Measurements from ENCODE around the gene MYL2. TPM values are rescaled to one million over a fixed set of nuclear protein-coding genes. Genes with fewer than 3 reads are reported as not detected.

The MYL2 gene
- total RNA-seq, 2 donors from 2014 or later = not detected

DNA sequence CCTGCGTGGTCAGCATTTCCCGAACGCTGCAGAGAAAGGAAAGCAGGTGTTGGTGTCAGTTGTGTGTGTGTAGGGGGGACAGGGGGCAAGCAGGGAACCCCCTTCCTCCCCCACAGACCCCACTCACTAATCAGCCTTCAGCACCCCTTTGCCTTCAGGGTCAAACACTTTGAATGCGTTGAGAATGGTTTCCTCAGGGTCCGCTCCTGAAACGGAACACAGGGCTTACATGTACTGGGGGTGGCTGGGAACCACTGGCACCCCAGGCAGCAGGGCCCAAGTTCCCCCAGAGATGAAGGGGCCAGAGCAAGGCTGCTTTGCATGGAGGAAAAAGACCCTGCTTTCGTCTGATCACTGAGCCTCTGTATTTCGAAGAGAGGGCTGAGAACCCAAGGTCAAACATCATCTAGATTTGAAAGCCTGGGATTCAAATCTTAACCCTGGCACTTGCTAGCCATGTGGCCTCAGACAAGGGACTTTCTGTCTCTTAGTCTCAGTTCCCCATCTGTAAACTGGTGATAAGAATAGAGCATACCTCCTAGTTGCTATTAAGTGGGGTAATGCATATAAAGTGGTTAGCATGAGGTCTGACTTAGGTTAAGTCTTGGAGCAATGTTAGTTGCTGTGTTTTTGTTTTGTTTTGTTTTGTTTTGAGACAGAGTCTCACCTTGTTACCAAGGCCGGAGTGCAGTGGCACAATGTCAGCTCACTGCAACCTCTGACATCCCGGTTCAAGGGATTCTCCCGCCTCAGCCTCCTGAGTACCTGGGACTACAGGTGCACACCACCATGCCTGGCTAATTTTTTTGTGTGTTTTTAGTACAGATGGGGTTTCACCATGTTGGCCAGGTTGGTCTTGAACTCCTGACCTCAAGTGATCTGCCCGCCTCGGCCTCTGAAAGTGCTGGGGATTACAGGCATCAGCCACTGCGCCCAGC lies 7.0 kb downstream of the MYL2 start:
- no peak overlapping the region for H3K27ac Mint-ChIP-seq
- H3K9me3 Mint-ChIP-seq = no peaks in the 10 kb centered on the region
- no peak for ATAC-seq
- no peak for DNase-seq (ENCODE audit: low spot score in 2 of 2)
- no peaks in the 10 kb centered on the region for H3K36me3 Mint-ChIP-seq

DNA sequence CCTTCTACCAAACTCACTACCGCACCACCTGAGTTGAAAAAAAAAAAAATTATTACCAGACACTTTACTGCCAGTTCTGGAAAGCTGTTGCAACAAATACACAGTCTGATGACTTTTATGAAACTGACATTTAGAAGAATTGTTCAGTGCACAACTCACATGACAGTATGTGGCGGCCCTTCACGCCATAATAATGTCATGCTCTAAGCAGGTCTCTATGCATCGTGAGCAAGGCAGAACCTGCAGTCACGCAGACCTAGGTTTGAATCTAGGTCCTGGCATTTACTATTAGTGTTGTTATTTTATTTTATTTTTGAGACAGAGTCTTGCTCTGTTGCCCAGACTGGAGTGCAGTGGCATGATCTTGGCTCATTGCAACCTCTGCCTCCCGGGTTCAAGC lies 8.1 kb downstream of the MYL2 start:
- no peak overlapping the region for H3K27ac Mint-ChIP-seq
- DNase-seq (ENCODE audit: low spot score in 2 of 2) (no peak), ATAC-seq (no peak)
- no peaks in the 10 kb centered on the region for H3K9me3 Mint-ChIP-seq
- H3K36me3 Mint-ChIP-seq = no peaks in the 10 kb centered on the region

DNA sequence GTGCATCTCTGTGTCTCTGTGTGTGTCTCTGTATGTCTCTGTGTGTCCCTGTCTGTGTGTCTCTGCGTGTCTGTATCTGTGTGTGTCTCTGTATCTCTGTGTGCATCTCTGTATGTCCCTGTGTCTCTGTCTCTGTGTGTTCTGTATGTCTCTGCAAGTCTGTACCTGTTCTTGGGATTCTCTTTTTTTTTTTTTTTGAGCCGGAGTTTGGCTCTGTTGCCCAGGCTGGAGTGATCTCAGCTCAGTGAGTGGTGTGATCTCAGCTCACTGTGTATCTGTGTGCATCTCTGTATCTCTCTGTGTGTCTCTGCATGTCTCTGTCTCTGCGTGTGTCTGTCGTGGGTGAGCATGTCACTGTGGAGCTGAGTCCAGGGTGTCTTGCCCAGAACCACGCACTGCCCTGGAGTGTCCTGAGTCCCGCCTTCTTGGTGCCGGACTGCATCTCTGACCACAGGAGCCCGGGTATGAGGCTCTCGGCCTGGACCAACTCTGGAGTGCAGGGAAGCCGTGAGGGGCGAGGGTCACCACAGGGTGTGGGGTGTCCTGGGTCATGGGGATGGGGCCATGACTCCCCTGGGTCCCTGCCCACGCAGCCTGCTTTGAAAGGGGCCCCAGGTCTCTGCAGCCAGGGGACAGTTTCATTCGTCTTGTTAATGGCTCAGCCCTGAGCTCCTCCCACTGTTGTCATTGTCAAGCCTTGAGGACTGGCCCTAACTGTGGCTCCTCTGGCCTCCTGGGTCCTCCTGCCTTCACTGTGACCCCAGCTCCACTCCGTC lies 11.8 kb downstream of the MYL2 start:
- ATAC-seq (no peak), DNase-seq (ENCODE audit: low spot score in 2 of 2) (no peak)
- Mint-ChIP-seq H3K36me3 (no peaks in the 10 kb centered on the region), H3K27ac (peak overlapping the region in 1 of 2 donors; percentile 0), H3K9me3 (no peaks in the 10 kb centered on the region)

DNA sequence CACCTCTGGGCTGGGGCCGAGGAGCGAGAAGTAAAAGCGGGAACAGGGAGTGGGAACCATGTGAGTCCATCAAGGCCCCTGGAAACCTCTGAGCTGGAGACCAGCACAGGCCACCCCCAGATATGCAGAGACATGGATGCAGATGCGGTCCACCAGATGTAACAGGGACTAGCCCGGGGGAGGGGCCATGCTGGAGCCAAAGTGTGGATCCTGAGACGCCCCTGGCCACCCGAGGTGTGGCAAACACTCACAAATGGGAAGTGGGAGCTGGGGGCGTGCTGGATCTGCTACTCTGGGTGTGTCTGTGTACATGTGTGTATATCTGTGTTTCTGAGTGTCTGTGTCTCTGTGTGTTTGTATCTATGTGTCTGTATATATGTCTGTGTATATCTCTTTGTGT lies 12.8 kb downstream of the MYL2 start:
- Mint-ChIP-seq H3K9me3 (no peaks in the 10 kb centered on the region), H3K36me3 (no peaks in the 10 kb centered on the region), H3K27ac (no peak overlapping the region)
- DNase-seq (ENCODE audit: low spot score in 2 of 2) = no peak
- ATAC-seq = no peak

DNA sequence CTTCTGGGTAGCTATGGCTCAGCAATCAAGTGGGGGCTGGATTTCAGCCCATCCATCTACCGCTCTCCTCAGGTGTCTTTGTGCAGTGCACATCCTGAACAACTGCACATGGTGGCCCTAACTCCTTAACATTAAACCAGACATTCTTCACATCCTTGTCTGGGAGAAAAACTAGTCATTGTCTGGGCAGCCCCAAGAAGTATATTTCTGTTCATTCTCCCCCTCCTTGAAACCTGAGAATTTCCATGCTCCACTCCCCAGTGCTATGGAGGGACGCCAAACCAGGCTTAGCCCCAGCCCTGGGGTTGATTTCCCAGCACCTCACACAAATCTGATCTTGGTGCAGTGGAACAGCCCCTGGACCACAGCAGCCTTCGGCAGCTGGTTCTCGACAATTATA lies 13.4 kb downstream of the MYL2 start:
- no peaks in the 10 kb centered on the region for H3K36me3 Mint-ChIP-seq

DNA sequence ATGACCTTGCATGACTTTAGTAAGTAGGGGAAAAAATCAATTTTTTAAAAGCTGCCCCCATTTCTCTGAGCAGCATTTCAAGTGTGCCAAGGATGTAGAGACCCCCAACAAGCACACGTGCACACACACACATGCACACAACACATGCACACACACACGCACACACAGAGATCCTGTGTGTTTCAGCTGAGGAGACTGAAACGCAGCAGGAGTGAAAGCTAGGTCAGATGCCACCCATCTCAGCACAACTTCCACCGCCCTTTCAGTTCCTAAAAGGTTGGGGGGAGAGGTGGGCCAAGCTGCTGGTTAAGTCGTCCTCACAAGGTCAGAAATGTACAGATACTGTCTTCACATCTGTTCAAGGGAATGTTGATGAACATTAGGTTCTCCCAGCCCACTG lies 13.9 kb downstream of the MYL2 start:
- DNase-seq (ENCODE audit: low spot score in 2 of 2) (no peak), ATAC-seq (peak in 1 of 2 donors; percentile 30)
- no peak overlapping the region for H3K27ac Mint-ChIP-seq
- no peaks in the 10 kb centered on the region for H3K9me3 Mint-ChIP-seq
- no peaks in the 10 kb centered on the region for H3K36me3 Mint-ChIP-seq

More for the DNA sequence above, 13.4 kb downstream of the MYL2 start:
- H3K9me3 Mint-ChIP-seq = no peaks in the 10 kb centered on the region
- no peak overlapping the region for H3K27ac Mint-ChIP-seq
- DNase-seq (ENCODE audit: low spot score in 2 of 2) (no peak), ATAC-seq (peak in 1 of 2 donors; percentile 9)

DNA sequence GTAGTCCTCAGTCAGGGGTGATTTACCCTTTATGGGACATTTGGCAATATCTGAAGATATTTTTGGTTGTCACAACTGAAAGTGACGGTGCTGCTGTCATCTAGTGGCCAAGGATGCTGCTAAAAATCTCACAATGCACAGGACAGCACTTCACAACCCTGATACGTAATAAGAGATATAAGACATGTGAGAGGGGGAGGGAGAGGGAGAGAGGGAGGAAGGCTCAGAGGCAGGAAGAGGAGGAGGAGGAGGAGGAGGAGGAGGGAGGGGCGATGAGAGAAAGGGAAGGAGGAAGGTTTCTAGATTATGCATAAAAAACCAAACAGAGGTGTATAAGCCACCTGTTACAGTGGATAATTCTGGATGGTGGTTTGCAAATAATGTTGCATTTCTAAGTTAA lies 14.3 kb downstream of the MYL2 start:
- DNase-seq (ENCODE audit: low spot score in 2 of 2) = no peak
- H3K36me3 Mint-ChIP-seq = no peaks in the 10 kb centered on the region
- ATAC-seq = peak; percentile 55 to 72

DNA sequence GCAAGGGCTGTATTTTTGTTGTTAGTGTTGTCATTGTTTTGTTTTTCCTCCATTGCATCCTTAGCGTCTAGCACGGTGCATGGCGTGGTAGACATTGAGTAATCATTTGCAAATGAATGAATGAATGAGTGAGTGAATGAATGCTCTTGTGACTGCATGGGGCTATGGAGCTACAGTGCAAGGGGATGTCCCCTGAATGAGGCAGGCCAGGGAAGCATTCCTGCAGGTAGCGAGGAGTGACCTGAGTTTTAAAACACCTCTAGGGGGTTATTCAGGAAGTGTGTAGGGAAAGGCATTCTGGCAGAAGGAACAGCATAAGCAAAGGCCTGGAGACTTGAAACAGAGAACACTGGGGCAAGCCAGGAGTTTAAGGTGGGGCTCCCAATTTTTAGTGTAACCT lies 16.9 kb downstream of the MYL2 start:
- Mint-ChIP-seq H3K9me3 (no peaks in the 10 kb centered on the region), H3K36me3 (no peaks in the 10 kb centered on the region), H3K27ac (no peak overlapping the region)
- ATAC-seq = no peak
- DNase-seq (ENCODE audit: low spot score in 2 of 2) = no peak

More for the DNA sequence above, 14.3 kb downstream of the MYL2 start:
- no peak overlapping the region for H3K27ac Mint-ChIP-seq
- no peaks in the 10 kb centered on the region for H3K9me3 Mint-ChIP-seq

DNA sequence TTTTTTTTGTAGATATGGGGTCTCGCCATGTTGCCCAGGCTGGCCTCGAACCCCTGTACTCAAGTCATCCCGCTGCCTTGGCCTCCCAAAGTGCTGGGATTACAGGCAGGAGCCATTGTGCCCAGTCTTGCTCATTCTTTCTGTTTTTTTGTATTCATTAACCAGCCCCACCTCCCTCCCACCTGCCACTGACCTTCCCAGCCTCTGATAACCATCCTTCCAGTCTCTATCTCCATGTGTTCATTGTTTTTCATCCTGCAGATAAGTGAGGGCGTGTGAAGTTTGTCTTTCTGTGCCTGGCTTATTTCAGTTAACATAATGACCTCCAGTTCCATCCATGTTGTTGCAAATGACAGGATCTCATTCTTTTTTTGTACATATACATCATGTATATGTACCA lies 19.0 kb downstream of the MYL2 start:
- Mint-ChIP-seq H3K9me3 (no peaks in the 10 kb centered on the region), H3K36me3 (no peaks in the 10 kb centered on the region), H3K27ac (no peak overlapping the region)
- ATAC-seq (no peak), DNase-seq (ENCODE audit: low spot score in 2 of 2) (no peak)

DNA sequence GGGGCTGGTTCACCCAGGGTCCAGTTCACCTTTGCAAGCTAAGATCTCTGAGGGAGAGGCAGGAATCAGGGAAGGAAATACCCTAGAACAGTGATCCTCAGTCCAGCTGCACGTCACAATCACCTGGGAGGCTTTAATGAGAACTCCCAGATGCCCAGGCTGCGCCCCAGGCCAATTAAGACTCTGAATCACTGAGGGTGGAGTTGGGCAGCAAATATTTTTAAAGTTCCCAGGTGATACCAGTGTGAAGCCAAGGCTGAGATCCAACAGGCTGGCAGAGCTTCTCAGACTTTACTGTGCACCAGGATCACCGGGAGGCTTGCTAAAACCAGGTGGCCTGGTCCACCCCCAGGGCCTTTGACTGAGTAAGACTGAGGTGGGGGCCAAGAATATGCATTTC lies 23.8 kb downstream of the MYL2 start:
- Mint-ChIP-seq H3K36me3 (no peaks in the 10 kb centered on the region), H3K27ac (no peak overlapping the region), H3K9me3 (no peaks in the 10 kb centered on the region)
- no peak for DNase-seq (ENCODE audit: low spot score in 2 of 2)
- ATAC-seq = no peak

DNA sequence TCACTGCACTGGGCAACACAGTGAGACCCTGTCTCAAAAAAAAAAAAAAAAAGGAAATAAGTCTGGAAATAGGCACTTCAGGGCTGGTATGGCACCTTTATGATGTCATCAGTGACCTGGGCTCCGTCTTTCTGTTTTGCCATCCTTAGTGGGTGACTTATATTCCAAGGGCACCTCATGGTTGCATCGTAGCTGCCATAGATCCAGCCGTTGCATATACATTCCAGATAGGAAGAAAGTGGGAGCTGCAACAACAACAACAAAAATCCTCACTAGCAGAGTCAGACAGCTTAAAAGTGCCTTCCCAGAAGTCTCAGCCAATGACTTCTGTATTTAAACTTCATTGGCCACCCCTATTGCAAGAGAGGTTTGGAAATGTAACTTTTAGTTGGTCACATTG lies 26.4 kb downstream of the MYL2 start:
- H3K36me3 Mint-ChIP-seq = no peaks in the 10 kb centered on the region
- ATAC-seq = peak in 1 of 2 donors; percentile 30

DNA sequence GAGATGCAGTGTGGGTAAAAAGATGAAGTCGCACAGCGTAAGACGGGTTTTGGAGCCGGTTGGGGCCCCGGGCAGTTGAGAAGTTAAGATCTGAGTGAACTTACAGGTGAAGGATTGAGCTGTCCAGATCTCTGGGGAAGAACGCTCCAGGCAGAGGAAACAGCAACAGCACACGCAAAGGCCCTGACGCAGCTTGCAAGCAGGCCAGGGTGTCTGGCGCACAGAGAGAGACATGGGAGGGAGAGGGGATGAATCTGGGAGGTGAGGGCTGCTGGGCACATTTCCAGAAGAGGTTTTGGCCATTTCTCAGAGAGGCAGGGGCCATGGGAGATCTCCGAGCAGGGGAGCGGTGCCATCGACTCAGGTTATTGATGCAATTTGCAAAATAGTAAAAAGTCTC lies 31.0 kb downstream of the MYL2 start:
- no peaks in the 10 kb centered on the region for H3K9me3 Mint-ChIP-seq
- no peak for DNase-seq (ENCODE audit: low spot score in 2 of 2)
- no peak for ATAC-seq
- no peak overlapping the region for H3K27ac Mint-ChIP-seq
- H3K36me3 Mint-ChIP-seq = no peaks in the 10 kb centered on the region

More for the DNA sequence above, 26.4 kb downstream of the MYL2 start:
- no peak for DNase-seq (ENCODE audit: low spot score in 2 of 2)
- Mint-ChIP-seq H3K27ac (no peak overlapping the region), H3K9me3 (no peaks in the 10 kb centered on the region)

DNA sequence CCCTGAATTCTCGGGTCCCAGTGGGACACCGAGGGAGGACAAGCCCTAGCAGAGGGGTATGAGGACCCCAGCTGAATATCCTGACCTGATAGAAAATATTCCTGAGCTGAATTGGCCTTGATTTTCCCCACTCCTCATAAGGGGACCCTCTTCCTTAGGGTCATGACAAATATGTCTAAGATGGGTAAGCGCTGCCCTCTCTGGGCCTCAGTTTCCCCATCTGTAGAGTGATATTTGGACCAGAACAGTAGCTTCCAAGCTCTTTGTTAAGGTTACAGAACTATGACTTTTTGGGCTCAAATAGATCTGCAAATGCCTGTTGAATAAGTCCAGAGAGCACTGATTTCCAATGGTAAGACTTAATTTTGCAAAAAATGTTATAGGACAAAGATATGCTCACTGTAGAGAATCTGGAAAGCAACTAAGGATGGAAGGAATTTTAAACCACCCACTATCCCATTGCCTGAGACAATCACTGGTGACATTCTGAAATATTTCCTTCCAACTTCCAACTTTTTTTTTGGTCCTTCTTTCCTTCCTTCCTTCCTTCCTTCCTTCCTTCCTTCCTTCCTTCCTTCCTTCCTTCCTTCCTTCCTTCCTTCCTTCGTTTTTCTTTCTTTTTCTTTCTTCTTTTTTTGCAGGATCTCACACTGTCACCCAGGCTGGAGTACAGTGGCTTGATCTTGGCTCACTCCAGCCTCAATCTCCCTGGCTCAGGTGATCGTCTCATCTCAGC lies 32.0 kb downstream of the MYL2 start:
- Mint-ChIP-seq H3K27ac (peak overlapping the region; percentile 74 to 92), H3K9me3 (no peaks in the 10 kb centered on the region), H3K36me3 (no peaks in the 10 kb centered on the region)
- no peak for ATAC-seq
- no peak for DNase-seq (ENCODE audit: low spot score in 2 of 2)

DNA sequence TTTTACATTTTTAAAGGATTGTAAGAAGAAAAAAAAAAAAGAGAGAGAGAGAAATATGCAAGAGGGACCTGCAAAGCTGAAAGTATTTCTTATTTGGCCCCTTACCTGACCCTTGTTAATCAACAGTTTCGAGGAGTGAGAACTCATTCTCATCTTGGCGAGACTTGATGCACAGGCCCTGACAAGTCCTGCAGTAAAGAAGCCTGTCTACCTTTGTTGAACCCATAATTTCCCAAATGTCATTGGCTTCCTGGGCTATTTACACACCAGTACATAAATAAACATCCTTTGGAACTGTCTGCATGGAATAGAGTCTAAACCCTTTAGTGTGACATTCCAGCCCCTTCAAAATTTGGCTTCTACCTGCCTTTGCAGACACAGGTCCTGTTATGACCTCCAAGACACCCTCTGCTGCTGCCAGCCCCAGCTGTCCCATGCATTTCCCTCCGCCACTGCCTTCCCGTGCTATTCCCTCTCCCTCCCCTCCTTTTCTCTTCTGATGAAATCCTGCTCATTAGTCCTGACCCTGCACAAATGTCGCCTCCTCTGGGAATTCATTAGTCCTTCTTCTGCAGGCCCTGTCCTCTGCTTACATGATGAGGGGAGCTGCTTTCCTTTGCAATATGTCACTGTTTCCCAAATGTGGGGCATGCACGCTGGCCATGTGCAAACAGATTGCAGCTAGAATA lies 35.1 kb downstream of the MYL2 start:
- H3K36me3 Mint-ChIP-seq = no peaks in the 10 kb centered on the region
- DNase-seq (ENCODE audit: low spot score in 2 of 2) (no peak), ATAC-seq (no peak)
- peaks cover 5% of the 10 kb centered on the region in 2 donors for H3K9me3 Mint-ChIP-seq
- H3K27ac Mint-ChIP-seq = no peak overlapping the region

DNA sequence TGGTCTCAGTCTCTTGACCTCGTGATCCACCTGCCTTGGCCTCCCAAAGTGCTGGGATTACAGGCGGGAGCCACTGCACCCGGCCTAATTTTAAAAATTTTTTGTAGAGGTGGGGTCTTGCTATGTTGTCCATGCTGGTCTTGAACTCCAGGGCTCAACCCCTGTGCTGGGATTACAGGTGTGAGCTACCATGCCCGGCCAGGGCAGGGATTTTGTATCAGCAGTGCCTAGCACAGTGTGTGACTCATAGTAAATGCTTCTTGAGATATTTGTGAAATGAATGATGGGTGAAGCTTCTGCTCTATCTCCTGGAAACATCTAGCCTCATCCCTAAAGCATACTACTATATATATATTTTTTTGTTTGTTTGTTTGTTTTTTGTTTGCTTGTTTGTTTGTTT lies 37.1 kb downstream of the MYL2 start:
- Mint-ChIP-seq H3K27ac (no peak overlapping the region), H3K36me3 (no peaks in the 10 kb centered on the region), H3K9me3 (peaks cover 5% of the 10 kb centered on the region in 2 donors)
- ATAC-seq (no peak), DNase-seq (ENCODE audit: low spot score in 2 of 2) (no peak)

DNA sequence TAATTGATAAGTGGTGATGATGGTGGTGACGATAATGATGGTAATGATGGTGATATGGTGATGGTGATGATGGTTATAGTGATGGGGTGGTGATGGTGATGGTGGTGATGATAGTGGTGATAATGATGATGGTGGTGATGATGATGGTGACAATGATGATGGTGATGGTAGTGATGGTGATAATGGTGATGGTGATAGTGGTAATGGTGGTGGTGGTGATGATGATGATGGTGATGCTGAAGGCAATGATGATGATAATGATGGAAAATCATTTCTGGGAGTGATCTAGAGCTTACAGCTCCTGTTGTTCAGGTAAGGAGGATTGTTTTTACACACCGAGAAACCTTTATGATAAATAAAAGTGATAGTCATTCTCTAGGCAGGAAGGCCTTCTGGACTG lies 39.7 kb downstream of the MYL2 start:
- DNase-seq (ENCODE audit: low spot score in 2 of 2) (no peak), ATAC-seq (no peak)
- H3K9me3 Mint-ChIP-seq = peaks cover 5% of the 10 kb centered on the region in 2 donors
- H3K36me3 Mint-ChIP-seq = no peaks in the 10 kb centered on the region
- no peak overlapping the region for H3K27ac Mint-ChIP-seq

Data from activated naive CD4-positive, alpha-beta T cell treated with anti-CD3 and anti-CD28 coated beads, Interleukin-2, amount 50 U/mL, for 72 hours (primary cell).